HCT116 (cell line): ENCODE data around the gene SDK2. TPM values are rescaled to one million over a fixed set of nuclear protein-coding genes. Genes with fewer than 3 reads are reported as not detected.

Experiments
- ATAC-seq: fragments of 200-7000 bp; cut with Tn5 transposase; 2 replicates; pipeline ENCODE4 v1.9.1; 2020; ENCODE audit warnings: mild to moderate bottlenecking, moderate library complexity
- BruUV-seq: library from RNA; stranded (reverse); fragments of 400-500 nt; replicated peaks from 2 replicates; lab custom pipeline; 2021; lab: Mats Ljungman, UMichigan
- CTCF ChIA-PET: fragments of 300-600 bp; sonication (Branson Sonifier 250); formaldehyde crosslinking; loops from one replicate; lab custom pipeline; 2021; ENCODE audit warnings: antibody characterized with exemption; lab: Charles Lee
- POLR2A ChIA-PET: fragments of 300-600, 350-600 bp; sonication (Branson Sonifier 250); formaldehyde crosslinking; loops from one replicate; lab custom pipeline; 2021; ENCODE audit warnings: antibody characterized with exemption; lab: Charles Lee
- RAD21 ChIA-PET, 2 experiments: fragments of 300-600 bp; sonication (Branson Sonifier 250); formaldehyde crosslinking; loops; one replicate each; lab custom pipeline; 2023; ENCODE audit warnings: low total read pairs in 2 of 2; ENCODE audit not compliant: uncharacterized antibody in 2 of 2, unreplicated experiment in 2 of 2, low non-redundant PET in 1 of 2; lab: Charles Lee
- DNase-seq: peaks from one replicate; pipeline ENCODE4 v3.0.0-alpha.2; 2010; ENCODE audit warnings: low read depth, low spot score
- H2AFZ ChIP-seq: fragments of 200-600 bp; shearing (Covaris generic), sonication (generic); 2 replicates; pipeline ENCODE4 v1.6.1; 2017; ENCODE audit warnings: low read depth, mixed run types, mixed read lengths, antibody characterized with exemption, low read length; ENCODE audit not compliant: poor library complexity, severe bottlenecking
- H3K27ac ChIP-seq: 2 replicates; pipeline ENCODE4 v1.5.1; 2012; ENCODE audit warnings: low read depth, low read length
- H3K27me3 ChIP-seq: fragments of 200-600 bp; sonication (generic); 2 replicates; pipeline ENCODE4 v1.6.1; 2016; ENCODE audit warnings: mixed run types, low read length, mixed read lengths; ENCODE audit not compliant: insufficient read depth
- H3K36me3 ChIP-seq, 2 experiments: fragments of 200-500 bp in 1 of 2; fragments of 200-600 bp in 1 of 2; sonication (Bioruptor generic) in 1 of 2; sonication (generic) in 1 of 2; 2 replicates each; pipeline versions ENCODE4 v1.5.1 to v1.6.1; 2014 to 2016; ENCODE audit warnings: low read length in 2 of 2, inconsistent platforms in 1 of 2, mixed read lengths in 1 of 2, mixed run types in 1 of 2; ENCODE audit not compliant: insufficient read depth in 2 of 2, control insufficient read depth in 1 of 2
- H3K4me1 ChIP-seq, 2 experiments: fragments of 200-600 bp in 1 of 2; sonication (generic) in 1 of 2; 2 replicates each; pipeline versions ENCODE4 v1.5.1 to v1.6.1; 2012 to 2017; ENCODE audit warnings: low read length in 2 of 2, inconsistent platforms in 1 of 2, mild to moderate bottlenecking in 1 of 2, mixed read lengths in 1 of 2, mixed run types in 1 of 2, moderate library complexity in 1 of 2; ENCODE audit not compliant: insufficient read depth in 2 of 2, control insufficient read depth in 1 of 2
- H3K4me2 ChIP-seq: fragments of 200-600 bp; sonication (generic); 2 replicates; pipeline ENCODE4 v1.6.1; 2017; ENCODE audit warnings: mixed run types, low read length, mixed read lengths
- H3K4me3 ChIP-seq, 2 experiments: fragments of 200-600 bp in 1 of 2; sonication (generic) in 1 of 2; replicated peaks in 1 of 2; 2 replicates each; pipeline ENCODE4 v1.5.1; 2011 to 2016; ENCODE audit warnings: low read length in 2 of 2, control low read depth in 1 of 2, low read depth in 1 of 2, mild to moderate bottlenecking in 1 of 2, mixed read lengths in 1 of 2, mixed run types in 1 of 2
- H3K79me2 ChIP-seq: fragments of 200-600 bp; sonication (generic); 2 replicates; pipeline ENCODE4 v1.6.1; 2017; ENCODE audit warnings: mild to moderate bottlenecking, mixed run types, low read length, moderate library complexity, mixed read lengths; ENCODE audit not compliant: insufficient read depth
- H3K9ac ChIP-seq: fragments of 200-600 bp; sonication (generic); 2 replicates; pipeline ENCODE4 v1.6.1; 2016; ENCODE audit warnings: low read length, mixed read lengths
- H3K9me2 ChIP-seq: fragments of 200-600 bp; sonication (generic), shearing (Covaris generic); 2 replicates; pipeline ENCODE4 v1.6.1; 2017; ENCODE audit warnings: mixed run types, mild to moderate bottlenecking, moderate library complexity; ENCODE audit not compliant: insufficient read depth
- H3K9me3 ChIP-seq, 2 experiments: fragments of 200-500 bp in 1 of 2; fragments of 200-600 bp in 1 of 2; sonication (Bioruptor generic) in 1 of 2; sonication (generic) in 1 of 2; 2 replicates each; pipeline ENCODE4 v1.6.1; 2014 to 2017; ENCODE audit warnings: low read length in 2 of 2, mixed read lengths in 2 of 2, inconsistent platforms in 1 of 2, low read depth in 1 of 2, mild to moderate bottlenecking in 1 of 2, mixed run types in 1 of 2, moderate library complexity in 1 of 2; ENCODE audit not compliant: control insufficient read depth in 1 of 2, insufficient read depth in 1 of 2
- H4K20me1 ChIP-seq: fragments of 200-600 bp; sonication (generic), shearing (Covaris generic); 2 replicates; pipeline ENCODE4 v1.6.1; 2017; ENCODE audit warnings: mixed run types, mild to moderate bottlenecking, moderate library complexity; ENCODE audit not compliant: insufficient read depth
- CEBPB ChIP-seq: IDR thresholded peaks from 2 replicates; pipeline ENCODE4 v1.6.1; 2012; ENCODE audit warnings: low read depth
- ELF1 ChIP-seq: IDR thresholded peaks from 2 replicates; pipeline ENCODE4 v1.6.1; 2012; ENCODE audit warnings: low read depth, borderline replicate concordance
- POLR2AphosphoS5 ChIP-seq: IDR thresholded peaks from 2 replicates; pipeline ENCODE4 v1.6.1; 2011; ENCODE audit warnings: mild to moderate bottlenecking, low read depth, low read length, moderate library complexity
- SRF ChIP-seq: IDR thresholded peaks from 2 replicates; pipeline ENCODE4 v1.6.1; 2012; ENCODE audit warnings: low read depth
- ZNF274 ChIP-seq: fragments of 200-500 bp; sonication (Bioruptor generic); IDR thresholded peaks from 2 replicates; pipeline ENCODE4 v1.6.1; 2014; ENCODE audit warnings: mild to moderate bottlenecking, low read depth, low read length, inconsistent platforms
- intact Hi-C: fragments of 100-400 bp; cut with micrococcal nuclease; formaldehyde crosslinking; loops from 2 replicates; pipeline ENCODE4 v1.10.0; 2022
- total RNA-seq: library from RNA; stranded (reverse); gene quantifications from one replicate; pipeline ENCODE4 v1.2.1, GENCODE V29; 2021; ENCODE audit not compliant: unreplicated experiment
- TF ChIP-seq, protein P1 (sequence below): IDR thresholded peaks from 2 replicates; pipeline ENCODE4 v1.6.1; 2012; ENCODE audit warnings: low read depth
- TF ChIP-seq, protein P2 (sequence below): IDR thresholded peaks from 2 replicates; pipeline ENCODE4 v1.6.1; 2012
- TF ChIP-seq, protein P3 (sequence below): IDR thresholded peaks from 2 replicates; pipeline ENCODE4 v1.6.1; 2011; ENCODE audit warnings: mild to moderate bottlenecking, low read length, moderate library complexity; ENCODE audit not compliant: insufficient replicate concordance; ENCODE audit errors: extremely low read depth

Gene SDK2
- total RNA-seq, 1 experiment from 2014 or later = 0.10 TPM

DNA sequence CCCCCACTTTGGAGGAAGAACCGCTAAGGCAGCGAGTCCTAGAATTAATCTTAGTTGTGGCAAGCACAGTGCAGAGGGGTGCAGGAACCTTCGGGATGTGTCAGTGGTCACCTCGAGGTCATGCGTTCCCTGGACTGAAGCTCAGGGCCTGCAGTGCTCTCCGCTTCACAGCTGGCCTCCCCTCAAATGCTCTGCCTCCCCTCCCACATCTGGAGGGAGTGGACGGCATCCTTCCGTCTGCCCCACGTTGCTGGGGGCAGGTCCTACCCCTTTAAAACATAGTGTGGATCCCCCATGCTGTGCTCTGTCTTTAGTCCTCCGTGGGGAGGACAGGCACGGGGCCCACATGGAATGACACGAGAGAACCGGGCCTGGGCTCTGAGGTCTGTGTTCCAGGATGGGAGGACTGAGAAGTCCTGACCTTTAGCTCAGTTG lies 232.9 kb downstream of the SDK2 start:
- Histone ChIP-seq H3K27ac (no peak overlapping the region), H3K9me2 (no peaks in the 10 kb centered on the region), H3K36me3 (no peaks in the 10 kb centered on the region), H2AFZ (no peak overlapping the region), H4K20me1 (no peaks in the 10 kb centered on the region), H3K4me3 (no peak overlapping the region), H3K79me2 (no peaks in the 10 kb centered on the region), H3K9me3 (no peaks in the 10 kb centered on the region), H3K4me2 (no peak overlapping the region), H3K9ac (no peak overlapping the region), H3K4me1 (no peaks in the 10 kb centered on the region), H3K27me3 (no peaks in the 10 kb centered on the region)
- no TSS peak for BruUV-seq
- TF ChIP-seq CEBPB (no peak), POLR2AphosphoS5 (no peak), ZNF274 (no peak), SRF (no peak), ELF1 (no peak)
- TF ChIP-seq, protein P1, sequence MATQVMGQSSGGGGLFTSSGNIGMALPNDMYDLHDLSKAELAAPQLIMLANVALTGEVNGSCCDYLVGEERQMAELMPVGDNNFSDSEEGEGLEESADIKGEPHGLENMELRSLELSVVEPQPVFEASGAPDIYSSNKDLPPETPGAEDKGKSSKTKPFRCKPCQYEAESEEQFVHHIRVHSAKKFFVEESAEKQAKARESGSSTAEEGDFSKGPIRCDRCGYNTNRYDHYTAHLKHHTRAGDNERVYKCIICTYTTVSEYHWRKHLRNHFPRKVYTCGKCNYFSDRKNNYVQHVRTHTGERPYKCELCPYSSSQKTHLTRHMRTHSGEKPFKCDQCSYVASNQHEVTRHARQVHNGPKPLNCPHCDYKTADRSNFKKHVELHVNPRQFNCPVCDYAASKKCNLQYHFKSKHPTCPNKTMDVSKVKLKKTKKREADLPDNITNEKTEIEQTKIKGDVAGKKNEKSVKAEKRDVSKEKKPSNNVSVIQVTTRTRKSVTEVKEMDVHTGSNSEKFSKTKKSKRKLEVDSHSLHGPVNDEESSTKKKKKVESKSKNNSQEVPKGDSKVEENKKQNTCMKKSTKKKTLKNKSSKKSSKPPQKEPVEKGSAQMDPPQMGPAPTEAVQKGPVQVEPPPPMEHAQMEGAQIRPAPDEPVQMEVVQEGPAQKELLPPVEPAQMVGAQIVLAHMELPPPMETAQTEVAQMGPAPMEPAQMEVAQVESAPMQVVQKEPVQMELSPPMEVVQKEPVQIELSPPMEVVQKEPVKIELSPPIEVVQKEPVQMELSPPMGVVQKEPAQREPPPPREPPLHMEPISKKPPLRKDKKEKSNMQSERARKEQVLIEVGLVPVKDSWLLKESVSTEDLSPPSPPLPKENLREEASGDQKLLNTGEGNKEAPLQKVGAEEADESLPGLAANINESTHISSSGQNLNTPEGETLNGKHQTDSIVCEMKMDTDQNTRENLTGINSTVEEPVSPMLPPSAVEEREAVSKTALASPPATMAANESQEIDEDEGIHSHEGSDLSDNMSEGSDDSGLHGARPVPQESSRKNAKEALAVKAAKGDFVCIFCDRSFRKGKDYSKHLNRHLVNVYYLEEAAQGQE = no peak
- TF ChIP-seq, protein P2, sequence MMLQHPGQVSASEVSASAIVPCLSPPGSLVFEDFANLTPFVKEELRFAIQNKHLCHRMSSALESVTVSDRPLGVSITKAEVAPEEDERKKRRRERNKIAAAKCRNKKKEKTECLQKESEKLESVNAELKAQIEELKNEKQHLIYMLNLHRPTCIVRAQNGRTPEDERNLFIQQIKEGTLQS = no peak
- TF ChIP-seq, protein P3, sequence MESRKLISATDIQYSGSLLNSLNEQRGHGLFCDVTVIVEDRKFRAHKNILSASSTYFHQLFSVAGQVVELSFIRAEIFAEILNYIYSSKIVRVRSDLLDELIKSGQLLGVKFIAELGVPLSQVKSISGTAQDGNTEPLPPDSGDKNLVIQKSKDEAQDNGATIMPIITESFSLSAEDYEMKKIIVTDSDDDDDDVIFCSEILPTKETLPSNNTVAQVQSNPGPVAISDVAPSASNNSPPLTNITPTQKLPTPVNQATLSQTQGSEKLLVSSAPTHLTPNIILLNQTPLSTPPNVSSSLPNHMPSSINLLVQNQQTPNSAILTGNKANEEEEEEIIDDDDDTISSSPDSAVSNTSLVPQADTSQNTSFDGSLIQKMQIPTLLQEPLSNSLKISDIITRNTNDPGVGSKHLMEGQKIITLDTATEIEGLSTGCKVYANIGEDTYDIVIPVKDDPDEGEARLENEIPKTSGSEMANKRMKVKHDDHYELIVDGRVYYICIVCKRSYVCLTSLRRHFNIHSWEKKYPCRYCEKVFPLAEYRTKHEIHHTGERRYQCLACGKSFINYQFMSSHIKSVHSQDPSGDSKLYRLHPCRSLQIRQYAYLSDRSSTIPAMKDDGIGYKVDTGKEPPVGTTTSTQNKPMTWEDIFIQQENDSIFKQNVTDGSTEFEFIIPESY = no peak
- ChIA-PET RAD21 (no interaction called here), POLR2A (interaction anchor here (0.7 kb wide), 1 partner anchor 14 kb away, joined by 3 read pairs; no protein-coding TSS in a partner anchor), CTCF (interaction anchor here (1.1 kb wide), 1 partner anchor 41 kb away, joined by 3 read pairs; no protein-coding TSS in a partner anchor)
- intact Hi-C loops = no loop called here
- ATAC-seq = no peak
- DNase-seq = no peak
